GM12878 (cell line): Measurements from ENCODE around the gene SHB. TPM values are rescaled to one million over a fixed set of nuclear protein-coding genes. Genes with fewer than 3 reads are reported as not detected.

Experiments used
- BHLHE40 ChIP-seq, 2 experiments: fragments of 450-650 bp in 1 of 2; IDR thresholded peaks; 2 replicates each; pipeline ENCODE4 v1.6.1; 2011 to 2017; ENCODE audit warnings: low read depth in 2 of 2, borderline replicate concordance in 1 of 2, improper control_type of control experiment in 1 of 2, low read length in 1 of 2, mild to moderate bottlenecking in 1 of 2
- CBFB ChIP-seq: IDR thresholded peaks from 2 replicates; pipeline ENCODE4 v1.6.1; 2016; ENCODE audit warnings: antibody characterized with exemption, low read depth
- EED ChIP-seq: sonication (generic); IDR thresholded peaks from 2 replicates; pipeline ENCODE4 v1.6.1; 2016; ENCODE audit warnings: antibody characterized with exemption, low read depth
- EP300 ChIP-seq, 2 experiments: fragments of 150-350 bp in 1 of 2; IDR thresholded peaks; 2 replicates each; pipeline ENCODE4 v1.6.1; 2011 to 2012; ENCODE audit warnings: low read depth in 2 of 2, low read length in 2 of 2, borderline replicate concordance in 1 of 2, improper control_type of control experiment in 1 of 2, inconsistent platforms in 1 of 2; ENCODE audit not compliant: control insufficient read depth in 1 of 2
- HDAC2 ChIP-seq: fragments of 200-600 bp; sonication (generic); IDR thresholded peaks from 2 replicates; pipeline ENCODE4 v1.6.1; 2017
- JUND ChIP-seq: IDR thresholded peaks from 2 replicates; pipeline ENCODE4 v1.6.1; 2012; ENCODE audit warnings: low read depth, mild to moderate bottlenecking, low read length, improper control_type of control experiment, moderate library complexity
- MTA2 ChIP-seq: fragments of 450-650 bp; IDR thresholded peaks from 2 replicates; pipeline ENCODE4 v1.6.1; 2016; ENCODE audit warnings: low read depth, mild to moderate bottlenecking, moderate library complexity
- NFYB ChIP-seq: IDR thresholded peaks from 2 replicates; pipeline ENCODE4 v1.6.1; 2011; ENCODE audit warnings: low read depth, mild to moderate bottlenecking, low read length, improper control_type of control experiment, moderate library complexity; ENCODE audit not compliant: insufficient read depth
- NRF1 ChIP-seq: conservative IDR thresholded peaks from 2 replicates; pipeline ENCODE4 v1.6.1; 2011; ENCODE audit warnings: mild to moderate bottlenecking, low read depth, low read length, improper control_type of control experiment
- PAX8 ChIP-seq: fragments of 450-650 bp; IDR thresholded peaks from 2 replicates; pipeline ENCODE4 v1.6.1; 2017; ENCODE audit warnings: mild to moderate bottlenecking, moderate library complexity
- PKNOX1 ChIP-seq: fragments of 450-650 bp; IDR thresholded peaks from 2 replicates; pipeline ENCODE4 v1.6.1; 2016; ENCODE audit warnings: mild to moderate bottlenecking
- POLR2AphosphoS5 ChIP-seq: IDR thresholded peaks from 2 replicates; pipeline ENCODE4 v1.6.1; 2011; ENCODE audit warnings: mild to moderate bottlenecking, low read length, inconsistent platforms
- POU2F2 ChIP-seq: IDR thresholded peaks from 3 replicates; pipeline ENCODE4 v1.6.1; 2011; ENCODE audit warnings: low read depth, mild to moderate bottlenecking, low read length, borderline replicate concordance
- RB1 ChIP-seq: fragments of 450-650 bp; formaldehyde crosslinking; IDR thresholded peaks from 2 replicates; pipeline ENCODE4 v1.6.1; 2017; ENCODE audit warnings: mild to moderate bottlenecking, borderline replicate concordance
- TCF7 ChIP-seq: IDR thresholded peaks from 2 replicates; pipeline ENCODE4 v1.6.1; 2014; ENCODE audit warnings: antibody characterized with exemption, borderline replicate concordance
- ZNF217 ChIP-seq: fragments of 450-650 bp; IDR thresholded peaks from 2 replicates; pipeline ENCODE4 v1.6.1; 2017; ENCODE audit warnings: antibody characterized with exemption, mild to moderate bottlenecking
- ZNF622 ChIP-seq: fragments of 450-650 bp; IDR thresholded peaks from 2 replicates; pipeline ENCODE4 v1.6.1; 2017; ENCODE audit warnings: mild to moderate bottlenecking, inconsistent platforms
- polyA plus RNA-seq, 11 experiments: library from polyadenylated mRNA; depleted of rRNA in 4 of 11; unstranded in 6 of 11; stranded (reverse) in 5 of 11; fragments of >200 nt; fragmentation: Nextera tagmentation in 4 of 11; fragmentation: Illumina TruSeq in 1 of 11; extraction: Ambion mirVana in 4 of 11; extraction: Trizol in 1 of 11; gene quantifications; 1 replicate in 1 of 11; 2 replicates in 10 of 11; pipeline versions ENCODE4 v1.2.1 to v1.2.3, GENCODE V29; 2011 to 2016; ENCODE audit warnings: inconsistent platforms in 2 of 11, missing spikeins in 2 of 11, low read depth in 1 of 11
- total RNA-seq, 4 experiments: library from RNA; depleted of rRNA in 3 of 4; stranded (reverse); fragments of >200 nt in 3 of 4; fragmentation: Illumina TruSeq in 1 of 4; extraction: Trizol in 1 of 4; gene quantifications; 2 replicates each; pipeline versions ENCODE4 v1.2.1 to v1.2.3, GENCODE V29; 2013 to 2021
- TF ChIP-seq, protein P1 (sequence below): IDR thresholded peaks from 2 replicates; pipeline ENCODE4 v1.6.1; 2012; ENCODE audit warnings: mild to moderate bottlenecking, low read depth, low read length

Gene SHB
- total and polyA plus RNA-seq, 10 of the 15 experiments (the other 5 are each of a cell fraction or from before 2014, with no cell fraction given) = 0.29 to 6.2 (median 1.3) TPM

- TF ChIP-seq PKNOX1 = peak; percentile 76
- TF ChIP-seq TCF7 = 0 out of 2 replicates have a peak, but pooled peaks have one; percentile 30
- TF ChIP-seq, protein P1, sequence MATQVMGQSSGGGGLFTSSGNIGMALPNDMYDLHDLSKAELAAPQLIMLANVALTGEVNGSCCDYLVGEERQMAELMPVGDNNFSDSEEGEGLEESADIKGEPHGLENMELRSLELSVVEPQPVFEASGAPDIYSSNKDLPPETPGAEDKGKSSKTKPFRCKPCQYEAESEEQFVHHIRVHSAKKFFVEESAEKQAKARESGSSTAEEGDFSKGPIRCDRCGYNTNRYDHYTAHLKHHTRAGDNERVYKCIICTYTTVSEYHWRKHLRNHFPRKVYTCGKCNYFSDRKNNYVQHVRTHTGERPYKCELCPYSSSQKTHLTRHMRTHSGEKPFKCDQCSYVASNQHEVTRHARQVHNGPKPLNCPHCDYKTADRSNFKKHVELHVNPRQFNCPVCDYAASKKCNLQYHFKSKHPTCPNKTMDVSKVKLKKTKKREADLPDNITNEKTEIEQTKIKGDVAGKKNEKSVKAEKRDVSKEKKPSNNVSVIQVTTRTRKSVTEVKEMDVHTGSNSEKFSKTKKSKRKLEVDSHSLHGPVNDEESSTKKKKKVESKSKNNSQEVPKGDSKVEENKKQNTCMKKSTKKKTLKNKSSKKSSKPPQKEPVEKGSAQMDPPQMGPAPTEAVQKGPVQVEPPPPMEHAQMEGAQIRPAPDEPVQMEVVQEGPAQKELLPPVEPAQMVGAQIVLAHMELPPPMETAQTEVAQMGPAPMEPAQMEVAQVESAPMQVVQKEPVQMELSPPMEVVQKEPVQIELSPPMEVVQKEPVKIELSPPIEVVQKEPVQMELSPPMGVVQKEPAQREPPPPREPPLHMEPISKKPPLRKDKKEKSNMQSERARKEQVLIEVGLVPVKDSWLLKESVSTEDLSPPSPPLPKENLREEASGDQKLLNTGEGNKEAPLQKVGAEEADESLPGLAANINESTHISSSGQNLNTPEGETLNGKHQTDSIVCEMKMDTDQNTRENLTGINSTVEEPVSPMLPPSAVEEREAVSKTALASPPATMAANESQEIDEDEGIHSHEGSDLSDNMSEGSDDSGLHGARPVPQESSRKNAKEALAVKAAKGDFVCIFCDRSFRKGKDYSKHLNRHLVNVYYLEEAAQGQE = no peak
- peak in 1 of 2 experiments; percentile 54; a peak in 1 of 4 replicates for TF ChIP-seq EP300 (IDR thresholded peaks at IDR 0.05; ENCODE audit: borderline replicate concordance in 1 of 2, control insufficient read depth in 1 of 2, low read depth in 2 of 2, low read length in 2 of 2)
- no peak for TF ChIP-seq NRF1
- TF ChIP-seq ZNF217 = peak; percentile 14; the same call in 1 of the 2 replicates
- peak; percentile 77 for TF ChIP-seq MTA2
- 0 out of 3 replicates have a peak, but pooled peaks have one; percentile 68 for TF ChIP-seq POU2F2
- 0 out of 2 replicates have a peak, but pooled peaks have one; percentile 35 for TF ChIP-seq JUND
- TF ChIP-seq ZNF622 = no peak
- TF ChIP-seq RB1 = peak; percentile 16; the same call in 1 of the 2 replicates
- TF ChIP-seq POLR2AphosphoS5 = no peak
- TF ChIP-seq BHLHE40 (IDR thresholded peaks at IDR 0.05; ENCODE audit: borderline replicate concordance in 1 of 2, low read depth in 2 of 2, low read length in 1 of 2) = peak; percentile 57 to 68
- peak; percentile 57 for TF ChIP-seq EED
- 0 out of 2 replicates have a peak, but pooled peaks have one; percentile 13 for TF ChIP-seq NFYB
- no peak for TF ChIP-seq PAX8
- TF ChIP-seq CBFB = peak; percentile 88
- no peak for TF ChIP-seq HDAC2
Measured at GRCh38 chr9:38061326-38061977, 7.6 kb downstream of the SHB start (continued).
